ENCODE data around the gene GLRX.

Gene GLRX

DNA sequence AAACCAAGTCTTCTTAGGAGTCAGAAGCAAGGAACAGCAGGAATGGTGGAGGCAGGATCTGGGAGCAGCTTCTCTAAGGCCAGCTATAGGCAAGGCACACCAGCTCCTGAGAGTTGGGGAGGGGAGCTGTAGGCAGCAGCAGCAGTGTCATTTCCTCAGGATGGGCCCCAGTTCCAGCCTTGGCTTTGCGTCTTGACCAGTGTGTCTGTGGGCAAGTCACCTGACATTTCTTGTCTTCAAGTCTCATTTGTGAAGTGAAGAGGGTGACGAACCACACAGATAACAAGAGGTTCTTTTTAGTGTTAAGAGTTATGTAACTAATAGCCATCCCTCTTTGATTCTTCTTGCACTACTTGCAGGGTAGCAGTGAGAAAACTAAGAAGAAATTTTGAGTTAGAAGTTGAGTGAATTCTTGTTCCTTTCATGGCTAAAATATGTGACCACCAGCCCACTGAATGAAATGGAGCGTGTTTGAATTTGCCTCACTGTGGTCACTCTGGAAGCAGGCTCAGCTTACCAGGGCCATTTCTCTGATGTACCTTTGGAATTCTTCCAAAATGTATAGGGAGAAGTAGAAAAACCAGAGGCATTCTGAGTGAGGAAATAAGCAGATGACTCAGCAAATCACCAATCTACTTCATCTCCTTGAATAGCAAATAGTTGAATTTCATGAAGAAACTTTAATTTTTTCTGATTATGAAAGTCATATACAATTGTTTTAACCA, 49.0 kb downstream of the GLRX start:
- Mint-ChIP-seq H3K4me3 (no peak overlapping the region), H3K9me3 (no peaks in the 10 kb centered on the region), H3K27ac (peak overlapping the region; percentile 9), H3K36me3 (ENCODE audit: low read depth) (no peaks in the 10 kb centered on the region), H3K27me3 (ENCODE audit: low read depth) (peaks cover 13% of the 10 kb centered on the region), H3K4me1 (ENCODE audit: low read depth) (peaks cover 3% of the 10 kb centered on the region)

DNA sequence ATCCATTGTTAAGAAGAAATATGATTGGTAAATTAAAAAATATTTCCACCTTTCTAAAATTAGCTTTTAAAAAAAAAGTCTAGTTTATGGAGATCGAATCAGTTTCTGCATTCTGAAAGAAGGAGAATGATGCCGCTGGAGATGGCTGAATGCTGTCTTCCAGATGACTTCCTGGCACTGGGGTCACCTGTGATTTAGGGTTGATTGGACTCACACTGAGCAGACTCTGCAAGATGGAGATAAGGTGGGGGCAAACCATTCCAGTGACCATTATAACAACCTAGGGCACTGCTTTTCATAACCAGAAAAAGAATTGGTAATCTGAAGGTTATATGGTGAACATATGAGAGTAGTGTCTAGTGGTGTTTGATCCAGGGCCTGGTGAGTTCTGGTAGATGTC, 50.6 kb downstream of the GLRX start:
- H3K36me3 Mint-ChIP-seq (ENCODE audit: low read depth): no peaks in the 10 kb centered on the region
- no peak overlapping the region for H3K27ac Mint-ChIP-seq
- H3K4me1 Mint-ChIP-seq (ENCODE audit: low read depth): peaks cover 2% of the 10 kb centered on the region
- peaks cover 13% of the 10 kb centered on the region for H3K27me3 Mint-ChIP-seq (ENCODE audit: low read depth)
- H3K4me3 Mint-ChIP-seq: no peak overlapping the region
- H3K9me3 Mint-ChIP-seq: no peaks in the 10 kb centered on the region

DNA sequence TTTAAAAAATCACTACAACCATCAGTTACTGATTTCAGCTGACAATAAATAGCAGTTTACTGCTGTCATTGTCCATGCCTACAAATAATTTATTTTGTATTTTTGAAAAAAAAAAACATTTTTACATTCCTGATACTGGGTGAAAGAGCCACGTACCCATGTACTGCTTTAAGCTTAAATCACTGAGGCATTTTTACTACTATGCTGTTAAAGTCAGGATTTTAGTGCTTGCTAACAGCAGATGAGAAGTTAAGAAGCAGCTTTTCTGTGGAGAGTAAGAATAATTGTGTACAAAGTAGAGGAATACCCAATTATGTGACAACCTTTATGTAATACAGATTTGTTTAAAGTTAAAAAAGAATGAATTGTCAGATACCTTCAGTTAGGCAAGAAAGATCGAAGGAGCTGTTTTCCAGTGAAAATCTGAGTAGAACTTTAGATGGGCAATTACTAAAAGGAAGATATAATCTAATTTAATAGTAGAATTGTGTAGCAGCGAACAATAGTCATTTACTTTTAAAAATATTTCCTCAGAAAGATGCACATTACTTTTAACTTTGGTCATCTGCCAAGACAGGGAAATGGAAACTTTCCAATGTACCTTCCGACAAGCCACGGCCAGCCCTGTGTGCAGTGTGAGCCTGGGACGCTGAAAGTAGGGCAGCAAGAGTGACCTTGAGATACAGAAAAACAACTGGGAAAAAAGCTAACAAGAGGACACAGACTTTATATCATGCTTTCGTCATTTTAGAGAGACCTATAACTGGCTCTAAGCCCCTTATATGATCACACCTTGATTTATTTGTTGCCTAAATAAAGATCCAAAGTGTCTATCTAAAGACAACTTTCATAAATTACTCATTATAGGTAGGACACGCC, 51.5 kb downstream of the GLRX start:
- Mint-ChIP-seq H3K4me1 (ENCODE audit: low read depth) (peaks cover 2% of the 10 kb centered on the region), H3K27me3 (ENCODE audit: low read depth) (peaks cover 19% of the 10 kb centered on the region), H3K9me3 (no peaks in the 10 kb centered on the region), H3K36me3 (ENCODE audit: low read depth) (no peaks in the 10 kb centered on the region), H3K4me3 (no peak overlapping the region), H3K27ac (no peak overlapping the region)

DNA sequence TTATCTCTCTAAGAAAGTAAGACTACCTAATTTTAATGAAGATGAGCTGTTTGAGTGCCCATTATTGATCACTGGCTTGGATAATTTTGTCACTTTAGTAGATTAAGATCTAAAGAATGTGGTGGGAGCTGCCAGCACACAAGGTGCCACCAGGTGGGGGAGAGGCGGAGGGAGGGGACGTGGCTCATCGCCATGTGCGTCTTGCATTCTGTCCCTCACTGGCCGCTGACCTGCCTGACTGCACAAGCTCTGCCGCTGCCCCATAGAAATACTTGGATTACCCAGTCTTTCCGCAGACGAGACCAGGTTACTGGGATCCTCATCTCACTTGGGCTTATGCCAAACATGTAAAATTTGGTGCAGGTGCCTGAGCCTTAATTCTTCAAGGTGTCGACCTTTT, 53.8 kb downstream of the GLRX start:
- Mint-ChIP-seq H3K36me3 (ENCODE audit: low read depth) (no peaks in the 10 kb centered on the region), H3K27ac (no peak overlapping the region), H3K4me3 (no peak overlapping the region), H3K9me3 (no peaks in the 10 kb centered on the region), H3K4me1 (ENCODE audit: low read depth) (peaks cover 2% of the 10 kb centered on the region), H3K27me3 (ENCODE audit: low read depth) (peaks cover 41% of the 10 kb centered on the region)

DNA sequence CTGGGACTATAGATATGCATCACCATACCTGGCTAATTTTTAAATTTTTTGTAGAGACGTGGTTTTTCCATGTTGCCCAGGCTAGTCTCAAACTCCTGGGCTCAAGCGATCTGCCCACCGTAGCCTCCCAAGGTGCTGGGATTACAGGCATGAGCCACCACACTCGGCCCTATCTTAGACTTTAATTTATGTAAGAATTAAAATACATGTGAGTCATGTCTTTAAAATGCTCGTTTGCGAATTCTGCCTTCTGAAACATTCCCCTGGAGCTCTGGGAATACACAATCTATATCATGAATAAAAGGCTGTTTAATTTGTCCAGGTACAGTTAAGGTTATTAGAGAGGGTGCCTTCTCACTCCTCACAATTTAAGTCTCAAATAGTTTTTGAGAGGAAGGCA, 58.6 kb downstream of the GLRX start:
- H3K27ac Mint-ChIP-seq: no peak overlapping the region
- no peaks in the 10 kb centered on the region for H3K36me3 Mint-ChIP-seq (ENCODE audit: low read depth)
- H3K4me3 Mint-ChIP-seq: no peak overlapping the region
- H3K9me3 Mint-ChIP-seq: no peaks in the 10 kb centered on the region
- peaks cover 28% of the 10 kb centered on the region for H3K4me1 Mint-ChIP-seq (ENCODE audit: low read depth)
- peaks cover 56% of the 10 kb centered on the region for H3K27me3 Mint-ChIP-seq (ENCODE audit: low read depth)
